HFFc6 (cell line): ENCODE data around the gene DYNC1I1. TPM values are rescaled to one million over a fixed set of nuclear protein-coding genes. Genes with fewer than 3 reads are reported as not detected.

Experiments used
- DNase-seq: peaks from one replicate; pipeline ENCODE4 v3.0.0-alpha.2; 2018
- H3K27ac Mint-ChIP-seq: 2 replicates; pipeline ENCODE4 v1.8.0; 2020; ENCODE audit warnings: mild to moderate bottlenecking, mixed read lengths
- H3K27me3 Mint-ChIP-seq: 2 replicates; pipeline ENCODE4 v1.8.0; 2021; ENCODE audit warnings: mild to moderate bottlenecking, moderate library complexity, mixed read lengths; ENCODE audit not compliant: insufficient read depth
- H3K36me3 Mint-ChIP-seq: 2 replicates; pipeline ENCODE4 v1.8.0; 2021; ENCODE audit warnings: low read depth, mixed read lengths
- H3K4me1 Mint-ChIP-seq: 2 replicates; pipeline ENCODE4 v1.8.0; 2020; ENCODE audit warnings: low read depth, mixed read lengths
- H3K4me3 Mint-ChIP-seq: 2 replicates; pipeline ENCODE4 v1.8.0; 2020; ENCODE audit warnings: mild to moderate bottlenecking, moderate library complexity, mixed read lengths
- H3K9me3 Mint-ChIP-seq: 2 replicates; pipeline ENCODE4 v1.8.0; 2020; ENCODE audit warnings: mild to moderate bottlenecking, mixed read lengths
- CTCF ChIP-seq: fragments of 200-600 bp; sonication (generic); IDR thresholded peaks from 2 replicates; pipeline ENCODE4 v1.5.0; 2021; ENCODE audit warnings: antibody characterized with exemption, mild to moderate bottlenecking
- total RNA-seq, 6 experiments: library from RNA; stranded (reverse); fragmentation: NEBNext Ultra II Directional; extraction: Animal tissue kit (Norgen Biotek cat#: 25700); gene quantifications; 2 replicates in 1 of 6; 3 replicates in 5 of 6; pipeline ENCODE4 v1.2.3, GENCODE V29; 2021

Gene DYNC1I1
- total RNA-seq, 6 experiments from 2014 or later: 0.08 to 0.34 (median 0.14) TPM; not detected in 1

DNA sequence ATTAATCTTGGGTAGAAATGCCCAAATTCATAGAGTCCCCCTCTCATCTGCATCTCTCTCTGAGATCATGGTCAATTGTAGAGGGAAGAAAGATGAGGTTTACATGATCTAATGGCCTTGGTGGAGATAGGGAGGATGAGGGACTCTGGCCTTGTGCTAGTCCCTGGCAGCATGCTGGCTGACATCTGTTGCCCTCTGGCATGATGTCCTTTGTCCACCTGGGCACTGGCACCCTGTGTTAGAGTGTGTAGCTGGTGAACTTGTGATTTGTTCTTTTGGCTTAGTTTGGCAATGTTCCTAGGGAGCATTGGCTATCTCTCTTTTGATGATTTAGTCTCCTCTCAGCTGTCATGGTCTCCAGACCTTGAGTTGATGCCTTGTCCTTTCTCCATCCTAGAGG lies 103.2 kb downstream of the DYNC1I1 start:
- Mint-ChIP-seq H3K9me3 (peaks cover 4% of the 10 kb centered on the region; the same call in 1 of the 2 replicates), H3K27ac (no peak overlapping the region), H3K27me3 (no peaks in the 10 kb centered on the region), H3K36me3 (no peaks in the 10 kb centered on the region), H3K4me1 (no peaks in the 10 kb centered on the region), H3K4me3 (no peak overlapping the region)
- TF ChIP-seq CTCF: no peak
- DNase-seq: no peak

- Mint-ChIP-seq H3K9me3 (peaks cover 7% of the 10 kb centered on the region; the same call in 1 of the 2 replicates), H3K4me3 (no peak overlapping the region), H3K4me1 (no peaks in the 10 kb centered on the region), H3K27me3 (no peaks in the 10 kb centered on the region), H3K27ac (no peak overlapping the region), H3K36me3 (no peaks in the 10 kb centered on the region)
- TF ChIP-seq CTCF: no peak
- no peak for DNase-seq
Observed at GRCh38 chr7:95878677-95879076, 106.3 kb downstream of the DYNC1I1 start.

DNA sequence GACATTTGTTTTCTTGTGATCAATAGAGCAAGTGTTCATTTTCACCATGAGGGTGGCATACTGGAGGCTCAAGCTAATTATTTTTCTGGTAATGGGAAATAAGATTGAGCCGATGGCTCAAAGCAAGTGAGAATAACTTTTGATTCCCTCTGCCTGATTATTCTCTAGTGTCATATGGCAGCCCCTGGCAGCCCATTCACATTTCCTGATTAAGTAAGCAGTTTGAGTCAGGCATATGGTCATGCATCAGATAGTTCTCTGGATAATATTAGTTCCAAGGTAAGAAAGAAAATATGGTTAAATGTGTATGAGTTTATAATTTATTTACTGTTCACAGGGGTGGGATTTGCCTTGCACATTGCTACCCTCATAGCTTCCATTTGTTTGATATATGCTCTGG lies 109.2 kb downstream of the DYNC1I1 start:
- H3K27ac Mint-ChIP-seq: no peak overlapping the region
- DNase-seq: no peak
- H3K36me3 Mint-ChIP-seq: no peaks in the 10 kb centered on the region
- H3K27me3 Mint-ChIP-seq: no peaks in the 10 kb centered on the region
- TF ChIP-seq CTCF: no peak
- H3K4me1 Mint-ChIP-seq: no peaks in the 10 kb centered on the region
- peaks cover 21% of the 10 kb centered on the region for H3K9me3 Mint-ChIP-seq
- no peak overlapping the region for H3K4me3 Mint-ChIP-seq

DNA sequence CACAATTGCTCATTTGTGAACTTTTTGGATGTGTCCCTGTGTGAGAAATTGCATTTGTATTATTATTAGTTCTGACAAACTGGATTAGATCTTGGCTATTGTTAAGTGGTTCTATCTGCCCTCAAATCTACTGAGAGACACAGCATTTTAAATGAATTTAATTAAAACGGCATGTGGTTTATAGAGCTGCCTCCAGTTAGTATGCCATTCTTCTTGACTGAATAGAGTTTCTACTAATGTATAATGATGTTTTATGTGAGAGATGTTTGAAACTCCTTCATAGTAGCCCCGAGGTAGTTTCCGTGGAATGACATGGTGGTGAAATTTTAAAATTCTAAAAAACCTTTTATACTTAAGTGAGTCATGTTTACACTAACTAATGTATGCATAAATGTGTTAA lies 110.9 kb downstream of the DYNC1I1 start:
- Mint-ChIP-seq H3K4me3 (no peak overlapping the region), H3K36me3 (no peaks in the 10 kb centered on the region; the same call in 1 of the 2 replicates), H3K27me3 (no peaks in the 10 kb centered on the region; the same call in 1 of the 2 replicates), H3K4me1 (no peaks in the 10 kb centered on the region), H3K9me3 (peaks cover 25% of the 10 kb centered on the region), H3K27ac (no peak overlapping the region)
- DNase-seq: no peak
- no peak for TF ChIP-seq CTCF

GRCh38 chr7:95886501-95887090 lies 114.2 kb downstream of the DYNC1I1 start:
- Mint-ChIP-seq H3K9me3 (peaks cover 34% of the 10 kb centered on the region), H3K27ac (no peak overlapping the region), H3K36me3 (no peaks in the 10 kb centered on the region; the same call in 1 of the 2 replicates), H3K4me1 (no peaks in the 10 kb centered on the region), H3K4me3 (no peak overlapping the region), H3K27me3 (no peaks in the 10 kb centered on the region; the same call in 1 of the 2 replicates)
- TF ChIP-seq CTCF: no peak
- DNase-seq: no peak
